Skeletal muscle satellite cell (primary cell): Measurements from ENCODE around the gene KCNH2. TPM values are rescaled to one million over a fixed set of nuclear protein-coding genes. Genes with fewer than 3 reads are reported as not detected.
"Not testable (repeated sequence)": the region's sequence is repeated elsewhere in the genome, so short reads cannot be mapped to it uniquely, and the experiment has no call there.

ENCODE experiments used
- H3K27me3 ChIP-seq: 2 replicates; pipeline ENCODE4 v1.7.0; 2013; ENCODE audit warnings: low read length; ENCODE audit not compliant: control insufficient read depth, insufficient read depth
- H3K36me3 ChIP-seq: 2 replicates; pipeline ENCODE4 v1.7.0; 2013; ENCODE audit warnings: mild to moderate bottlenecking, control low read depth, low read length; ENCODE audit not compliant: insufficient read depth
- H3K4me1 ChIP-seq: 2 replicates; pipeline ENCODE4 v1.7.0; 2013; ENCODE audit warnings: low read length; ENCODE audit not compliant: control insufficient read depth, insufficient read depth
- H3K4me2 ChIP-seq: 2 replicates; pipeline ENCODE4 v1.7.0; 2013; ENCODE audit warnings: mild to moderate bottlenecking, low read length
- H3K4me3 ChIP-seq: 2 replicates; pipeline ENCODE4 v1.7.0; 2013; ENCODE audit warnings: low read length
- H3K9ac ChIP-seq: 2 replicates; pipeline ENCODE4 v1.7.0; 2013; ENCODE audit warnings: mild to moderate bottlenecking, low read depth, low read length, moderate library complexity
- H3K9me3 ChIP-seq: replicated peaks from 2 replicates; pipeline ENCODE4 v1.7.0; 2013; ENCODE audit warnings: mild to moderate bottlenecking, control low read depth, low read length
- total RNA-seq: library from RNA; depleted of rRNA; stranded (reverse); fragments of >200 nt; gene quantifications from 2 replicates; pipeline ENCODE4 v1.2.3, GENCODE V29; 2012; rRNA removed

KCNH2 gene, protein sequence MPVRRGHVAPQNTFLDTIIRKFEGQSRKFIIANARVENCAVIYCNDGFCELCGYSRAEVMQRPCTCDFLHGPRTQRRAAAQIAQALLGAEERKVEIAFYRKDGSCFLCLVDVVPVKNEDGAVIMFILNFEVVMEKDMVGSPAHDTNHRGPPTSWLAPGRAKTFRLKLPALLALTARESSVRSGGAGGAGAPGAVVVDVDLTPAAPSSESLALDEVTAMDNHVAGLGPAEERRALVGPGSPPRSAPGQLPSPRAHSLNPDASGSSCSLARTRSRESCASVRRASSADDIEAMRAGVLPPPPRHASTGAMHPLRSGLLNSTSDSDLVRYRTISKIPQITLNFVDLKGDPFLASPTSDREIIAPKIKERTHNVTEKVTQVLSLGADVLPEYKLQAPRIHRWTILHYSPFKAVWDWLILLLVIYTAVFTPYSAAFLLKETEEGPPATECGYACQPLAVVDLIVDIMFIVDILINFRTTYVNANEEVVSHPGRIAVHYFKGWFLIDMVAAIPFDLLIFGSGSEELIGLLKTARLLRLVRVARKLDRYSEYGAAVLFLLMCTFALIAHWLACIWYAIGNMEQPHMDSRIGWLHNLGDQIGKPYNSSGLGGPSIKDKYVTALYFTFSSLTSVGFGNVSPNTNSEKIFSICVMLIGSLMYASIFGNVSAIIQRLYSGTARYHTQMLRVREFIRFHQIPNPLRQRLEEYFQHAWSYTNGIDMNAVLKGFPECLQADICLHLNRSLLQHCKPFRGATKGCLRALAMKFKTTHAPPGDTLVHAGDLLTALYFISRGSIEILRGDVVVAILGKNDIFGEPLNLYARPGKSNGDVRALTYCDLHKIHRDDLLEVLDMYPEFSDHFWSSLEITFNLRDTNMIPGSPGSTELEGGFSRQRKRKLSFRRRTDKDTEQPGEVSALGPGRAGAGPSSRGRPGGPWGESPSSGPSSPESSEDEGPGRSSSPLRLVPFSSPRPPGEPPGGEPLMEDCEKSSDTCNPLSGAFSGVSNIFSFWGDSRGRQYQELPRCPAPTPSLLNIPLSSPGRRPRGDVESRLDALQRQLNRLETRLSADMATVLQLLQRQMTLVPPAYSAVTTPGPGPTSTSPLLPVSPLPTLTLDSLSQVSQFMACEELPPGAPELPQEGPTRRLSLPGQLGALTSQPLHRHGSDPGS
- total RNA-seq = under 0.01 and 0.44 TPM in 2 replicates

DNA sequence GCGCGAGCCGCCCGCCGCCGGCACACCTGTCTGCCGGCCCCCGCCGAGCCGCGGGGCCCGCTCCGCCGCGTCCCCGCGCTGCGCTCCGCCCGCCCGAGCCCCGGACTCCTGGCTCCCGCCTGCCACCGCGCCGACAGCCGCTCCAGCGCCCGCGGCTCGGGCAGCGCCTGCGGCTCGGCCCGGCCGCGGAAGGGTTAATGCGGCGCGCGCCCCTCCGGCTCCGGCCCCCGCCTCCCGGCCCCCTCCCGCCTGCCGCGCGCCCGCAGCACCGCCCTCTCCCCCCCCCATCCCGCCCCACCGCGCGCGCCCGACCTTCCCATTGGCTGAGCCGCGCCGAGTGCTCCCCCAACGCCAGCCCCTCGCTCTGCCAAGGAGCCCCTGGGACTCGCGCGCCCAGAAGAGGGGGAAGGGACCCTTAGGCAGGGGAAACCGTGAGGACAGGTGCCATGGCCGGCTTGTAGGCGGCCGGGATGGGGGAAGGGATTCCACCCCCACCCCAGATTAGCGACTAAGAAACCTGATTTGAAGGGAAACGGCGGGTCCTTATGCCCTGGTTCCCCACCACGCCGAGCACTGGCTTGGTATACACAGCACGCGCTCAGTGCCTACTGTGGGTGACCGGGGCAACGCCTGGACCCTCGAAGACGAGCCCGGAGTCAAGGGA lies at the start of gene KCNH2:
Gene KCNH2, minus strand, starts transcription at position 196 of the 664 bp plus-strand sequence. CDS start 408 bp downstream, outside the sequence.
- Histone ChIP-seq H3K36me3 (no peaks in the 10 kb centered on the region), H3K4me3 (peak within 1 kb of the TSS; percentile 34), H3K9me3 (no peaks in the 10 kb centered on the region), H3K9ac (no peak within 1 kb of the TSS), H3K27me3 (peaks cover 75% of the 10 kb centered on the region), H3K4me2 (peak within 1 kb of the TSS; percentile 72), H3K4me1 (peaks cover 15% of the 10 kb centered on the region)

DNA sequence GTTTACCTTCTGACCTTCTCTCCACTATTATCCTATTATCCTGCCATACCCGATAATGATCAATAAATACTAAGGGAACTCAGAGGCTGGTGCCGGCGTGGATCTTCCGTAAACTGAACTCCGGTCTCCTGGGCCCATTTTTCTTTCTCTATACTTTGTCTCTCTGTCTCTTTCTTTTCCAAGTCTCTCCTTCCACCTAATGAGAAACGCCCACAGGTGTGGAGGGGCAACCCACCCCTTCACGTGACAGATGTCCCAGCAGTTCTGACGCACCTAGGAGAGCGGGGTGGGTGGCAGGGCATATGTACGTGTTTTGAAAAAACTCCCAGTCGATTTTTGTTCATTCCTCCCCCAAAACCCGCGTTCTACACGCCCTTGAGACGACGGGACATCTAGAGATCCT lies 49.6 kb upstream of the KCNH2 start:
- Histone ChIP-seq H3K4me2 (peak overlapping the region; percentile 94), H3K4me3 (peak overlapping the region; percentile 82), H3K9ac (peak overlapping the region; percentile 62), H3K27me3 (peaks cover 14% of the 10 kb centered on the region)
- H3K36me3 ChIP-seq, H3K4me1 ChIP-seq, H3K9me3 ChIP-seq: not testable (repeated sequence)

DNA sequence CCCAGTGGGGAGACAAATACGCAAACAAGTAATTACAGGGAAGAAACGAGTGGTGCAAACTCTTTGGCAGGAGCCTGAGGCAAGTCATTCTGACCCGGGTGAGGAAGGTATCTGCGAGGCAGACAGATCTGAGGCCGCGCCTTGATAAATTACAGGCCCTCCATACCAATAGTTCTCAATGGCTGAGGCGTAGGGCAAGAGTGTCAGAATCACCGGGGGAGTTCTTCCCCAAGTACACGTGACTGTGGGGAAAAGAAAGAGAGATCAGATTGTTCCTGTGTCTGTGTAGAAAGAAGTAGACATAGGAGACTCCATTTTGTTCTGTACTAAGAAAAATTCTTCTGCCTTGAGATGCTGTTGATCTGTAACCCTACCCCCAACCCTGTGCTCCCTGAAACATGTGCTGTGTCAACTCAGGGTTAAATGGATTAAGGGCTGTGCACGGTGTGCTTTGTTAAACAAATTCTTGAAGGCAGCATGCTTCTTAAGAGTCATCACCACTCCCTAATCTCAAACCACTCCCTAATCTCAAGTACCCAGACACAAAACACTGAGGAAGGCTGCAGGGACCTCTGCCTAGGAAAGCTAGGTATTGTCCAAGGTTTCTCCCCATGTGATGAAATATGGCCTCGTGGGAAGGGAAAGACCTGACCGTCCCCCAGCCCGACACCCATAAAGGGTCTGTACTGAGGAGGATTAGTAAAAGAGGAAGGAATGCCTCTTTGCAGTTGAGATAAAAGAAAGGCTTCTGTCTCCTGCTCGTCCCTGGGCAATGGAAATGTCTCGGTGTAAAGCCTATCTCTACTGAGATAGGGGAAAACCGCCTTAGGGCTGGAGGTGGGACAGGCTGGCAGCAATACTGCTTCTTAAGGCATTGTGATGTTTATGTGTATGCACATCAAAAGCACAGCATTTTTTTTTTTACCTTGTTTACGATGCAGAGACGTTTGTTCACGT lies 48.9 kb upstream of the KCNH2 start:
- H3K36me3 ChIP-seq, H3K4me1 ChIP-seq, H3K9ac ChIP-seq, H3K9me3 ChIP-seq: not testable (repeated sequence)
- Histone ChIP-seq H3K4me2 (peak overlapping the region; percentile 94), H3K27me3 (peaks cover 16% of the 10 kb centered on the region), H3K4me3 (peak overlapping the region; percentile 82)

DNA sequence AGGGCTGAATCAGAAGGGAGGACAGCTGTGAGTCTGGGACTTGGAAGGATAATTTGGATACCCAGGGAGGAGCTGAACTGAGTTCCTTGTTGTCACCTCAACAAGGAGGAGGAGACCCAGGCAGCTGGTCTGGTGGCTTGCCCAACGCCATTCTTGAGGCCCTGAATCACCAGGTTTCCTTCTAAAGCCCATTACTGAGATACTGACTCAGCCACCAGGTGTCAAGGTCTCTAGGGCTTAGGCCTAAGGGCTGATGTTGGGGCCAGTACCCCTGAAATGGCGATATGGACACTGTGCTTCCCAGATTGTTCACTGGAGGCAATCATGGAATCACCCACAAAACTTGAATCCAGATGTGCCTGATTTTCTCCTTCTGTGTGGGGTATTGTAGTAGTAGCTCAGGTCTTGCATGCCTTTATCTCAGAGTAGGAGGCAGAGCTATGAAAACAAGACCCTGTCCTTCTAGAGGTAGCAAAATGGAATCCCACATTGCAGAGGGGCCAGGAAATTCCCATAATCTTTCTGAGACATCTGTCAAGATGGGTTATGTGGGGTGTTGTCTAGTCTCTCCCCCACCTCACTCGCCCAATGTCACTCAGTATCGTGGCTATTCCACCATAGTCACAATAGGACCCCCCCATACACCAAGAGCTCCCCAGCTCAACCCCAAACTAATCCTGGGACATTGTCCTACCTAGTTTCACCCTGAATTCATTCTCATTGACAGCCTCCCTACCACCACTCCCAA lies 48.0 kb upstream of the KCNH2 start:
- H3K9ac ChIP-seq = no peak overlapping the region
- H3K4me1 ChIP-seq = peaks cover 7% of the 10 kb centered on the region
- no peaks in the 10 kb centered on the region for H3K9me3 ChIP-seq

DNA sequence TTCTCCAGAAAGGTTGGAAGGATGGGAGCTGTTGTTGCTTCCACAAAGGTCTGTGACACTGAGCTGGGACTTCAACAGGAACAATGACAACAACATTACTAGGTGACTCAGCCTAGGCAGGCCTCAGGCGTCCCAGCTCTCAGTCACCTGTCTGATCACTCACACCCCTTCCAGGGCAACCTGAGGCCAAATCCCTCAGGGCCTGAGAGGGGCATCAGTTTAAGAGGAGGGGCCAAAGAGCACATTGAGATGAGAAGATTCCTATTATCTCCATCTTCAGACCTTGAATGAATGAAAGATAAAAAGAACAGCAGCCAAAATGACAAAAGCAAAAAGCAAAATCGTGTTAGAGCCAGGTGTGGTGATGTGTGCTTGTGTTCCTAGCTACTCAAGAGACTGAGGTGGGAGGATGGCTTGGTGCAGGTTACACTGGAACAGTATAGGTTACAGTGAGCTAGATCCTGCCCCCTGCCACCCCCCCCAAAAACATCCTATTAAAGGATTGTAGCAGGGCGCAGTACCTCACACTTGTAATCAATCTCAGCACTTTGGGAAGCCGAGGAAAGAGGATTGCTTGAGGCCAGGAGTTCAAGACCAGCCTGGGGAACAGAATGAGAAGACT lies 46.4 kb upstream of the KCNH2 start, which contains the start of gene ATG9B:
Gene ATG9B, minus strand, starts transcription at position 60 of the 622 bp plus-strand sequence. CDS start 71 bp downstream, outside the sequence.
- Histone ChIP-seq H3K9me3 (no peaks in the 10 kb centered on the region), H3K4me3 (no peak within 1 kb of the TSS), H3K36me3 (no peaks in the 10 kb centered on the region), H3K4me1 (peaks cover 7% of the 10 kb centered on the region), H3K9ac (no peak within 1 kb of the TSS), H3K27me3 (peaks cover 39% of the 10 kb centered on the region), H3K4me2 (no peak within 1 kb of the TSS)

More for the DNA sequence above, 48.0 kb upstream of the KCNH2 start:
- H3K4me2 ChIP-seq = no peak overlapping the region
- no peaks in the 10 kb centered on the region for H3K36me3 ChIP-seq
- H3K4me3 ChIP-seq = no peak overlapping the region
- peaks cover 23% of the 10 kb centered on the region for H3K27me3 ChIP-seq

DNA sequence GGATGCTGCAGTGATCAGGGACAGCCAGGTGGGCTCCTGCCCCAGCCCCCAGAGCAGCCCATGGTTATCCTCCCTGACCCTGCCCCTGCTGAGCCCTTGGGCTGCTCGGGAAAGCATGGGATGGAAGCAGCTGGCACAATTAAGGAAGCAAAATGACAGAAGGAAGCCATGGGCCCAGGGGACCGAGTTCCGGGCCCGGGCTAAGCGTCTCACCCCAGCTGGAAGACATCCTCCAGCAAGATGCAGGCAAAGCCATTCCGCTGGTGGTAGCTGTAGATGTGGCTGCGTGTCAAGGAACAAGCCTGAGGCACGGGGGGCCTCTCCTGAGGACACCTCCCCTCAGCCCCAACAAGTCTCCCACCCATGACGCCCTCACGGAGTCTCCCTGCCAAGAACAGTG lies 45.1 kb upstream of the KCNH2 start:
- Histone ChIP-seq H3K9me3 (no peaks in the 10 kb centered on the region), H3K4me1 (peaks cover 15% of the 10 kb centered on the region), H3K36me3 (no peaks in the 10 kb centered on the region), H3K4me2 (no peak overlapping the region), H3K9ac (no peak overlapping the region), H3K27me3 (peaks cover 52% of the 10 kb centered on the region), H3K4me3 (no peak overlapping the region)

DNA sequence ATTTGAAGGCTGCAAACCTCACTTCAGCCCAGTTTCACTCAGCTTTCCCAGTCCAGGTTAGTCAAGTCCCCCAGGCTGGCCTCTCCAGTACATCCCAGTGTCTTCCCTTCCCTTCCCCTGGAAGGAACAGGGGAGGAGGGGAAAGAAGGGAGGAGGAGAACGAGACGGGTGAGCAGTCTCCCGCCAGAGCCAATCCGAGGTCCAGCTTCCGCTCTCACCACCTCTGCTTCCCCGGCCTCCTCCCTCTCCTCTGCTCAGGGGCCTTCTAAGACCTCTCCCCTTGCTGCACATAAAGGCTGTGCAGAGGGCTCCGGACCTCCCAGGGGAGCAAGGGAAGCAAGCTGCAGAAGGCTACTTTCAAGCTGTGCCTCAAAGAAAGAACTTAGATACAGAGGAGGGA lies 42.1 kb upstream of the KCNH2 start:
- peaks cover 64% of the 10 kb centered on the region for H3K27me3 ChIP-seq
- H3K9me3 ChIP-seq = no peaks in the 10 kb centered on the region
- H3K4me2 ChIP-seq = no peak overlapping the region
- peaks cover 13% of the 10 kb centered on the region for H3K4me1 ChIP-seq
- H3K9ac ChIP-seq = no peak overlapping the region
- no peak overlapping the region for H3K4me3 ChIP-seq
- H3K36me3 ChIP-seq = no peaks in the 10 kb centered on the region

DNA sequence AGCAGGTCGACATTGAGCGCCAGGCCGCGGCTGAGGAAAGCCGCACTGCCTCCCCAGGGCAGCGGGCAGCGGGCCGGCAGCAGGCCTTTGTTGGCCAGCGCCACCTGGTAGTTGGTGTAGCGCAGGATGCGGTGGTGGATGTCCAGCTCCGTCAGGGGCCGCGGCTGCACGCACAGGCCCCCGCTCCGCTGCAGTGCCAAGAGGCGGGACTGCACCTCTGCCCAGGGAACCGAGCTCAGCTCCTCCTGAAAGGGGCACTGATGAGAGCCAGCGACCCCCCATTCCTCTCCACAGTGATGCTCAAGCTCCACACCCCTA lies 41.0 kb upstream of the KCNH2 start:
- H3K4me1 ChIP-seq = peaks cover 15% of the 10 kb centered on the region
- H3K36me3 ChIP-seq = no peaks in the 10 kb centered on the region
- H3K9ac ChIP-seq = no peak overlapping the region
- no peaks in the 10 kb centered on the region for H3K9me3 ChIP-seq
- H3K4me3 ChIP-seq = peak overlapping the region; percentile 56
- peak overlapping the region; percentile 80 for H3K4me2 ChIP-seq
- peaks cover 63% of the 10 kb centered on the region for H3K27me3 ChIP-seq

DNA sequence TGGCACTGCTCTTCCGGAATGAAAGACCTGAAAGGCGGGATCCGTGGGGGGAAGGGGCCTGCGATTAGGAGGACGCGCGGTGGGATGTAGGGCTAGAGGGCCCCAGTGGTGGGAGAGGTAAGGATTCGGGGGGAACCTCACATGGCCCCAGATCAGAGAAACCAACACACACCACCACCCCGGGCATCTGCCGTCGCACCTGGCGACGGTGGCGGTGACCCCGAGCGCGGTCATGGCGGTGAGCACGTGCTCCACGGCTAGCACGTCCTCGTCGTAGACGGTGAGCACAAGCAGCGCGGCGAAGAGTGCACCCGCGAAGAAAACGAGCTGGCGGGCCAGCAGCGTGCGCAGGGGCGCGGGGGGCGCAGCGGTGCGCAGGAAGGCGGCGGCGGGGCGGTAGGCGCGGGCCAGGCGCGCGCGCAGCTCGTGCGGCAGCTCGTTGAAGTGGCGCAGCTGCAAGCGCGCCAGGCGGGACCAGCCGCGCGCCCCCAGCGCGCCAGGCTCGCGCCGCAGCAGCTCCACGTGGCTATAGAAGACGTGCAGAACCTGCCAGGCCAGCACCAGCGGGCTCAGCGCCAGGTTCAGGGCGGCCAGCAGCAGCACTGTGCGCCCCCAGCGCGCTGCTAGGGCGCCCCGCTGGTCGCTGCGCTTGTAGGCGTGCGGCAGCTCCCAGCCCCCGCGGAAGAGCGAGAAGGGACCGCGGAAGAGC lies 40.5 kb upstream of the KCNH2 start:
- no peaks in the 10 kb centered on the region for H3K9me3 ChIP-seq
- H3K9ac ChIP-seq = no peak overlapping the region
- H3K4me1 ChIP-seq = peaks cover 20% of the 10 kb centered on the region
- no peaks in the 10 kb centered on the region for H3K36me3 ChIP-seq
- peak overlapping the region; percentile 80 for H3K4me2 ChIP-seq
- H3K4me3 ChIP-seq = peak overlapping the region; percentile 56
- peaks cover 66% of the 10 kb centered on the region for H3K27me3 ChIP-seq
